HL-60 (cell line): ENCODE measurements around the gene CACNA1D.

Experiments
- GABPA ChIP-seq: IDR thresholded peaks from 2 replicates; pipeline ENCODE4 v1.6.1; 2012; ENCODE audit warnings: low read depth
- POLR2AphosphoS5 ChIP-seq: IDR thresholded peaks from 2 replicates; pipeline ENCODE4 v1.6.1; 2012; ENCODE audit warnings: low read depth
- TF ChIP-seq, protein P1 (sequence below): IDR thresholded peaks from one replicate; pipeline ENCODE4 v1.5.1; 2011; ENCODE audit warnings: low read length, control low read depth, inconsistent platforms; ENCODE audit not compliant: insufficient read depth
- TF ChIP-seq, protein P2 (sequence below): IDR thresholded peaks from 2 replicates; pipeline ENCODE4 v1.6.1; 2012; ENCODE audit warnings: low read depth; ENCODE audit not compliant: insufficient replicate concordance

DNA sequence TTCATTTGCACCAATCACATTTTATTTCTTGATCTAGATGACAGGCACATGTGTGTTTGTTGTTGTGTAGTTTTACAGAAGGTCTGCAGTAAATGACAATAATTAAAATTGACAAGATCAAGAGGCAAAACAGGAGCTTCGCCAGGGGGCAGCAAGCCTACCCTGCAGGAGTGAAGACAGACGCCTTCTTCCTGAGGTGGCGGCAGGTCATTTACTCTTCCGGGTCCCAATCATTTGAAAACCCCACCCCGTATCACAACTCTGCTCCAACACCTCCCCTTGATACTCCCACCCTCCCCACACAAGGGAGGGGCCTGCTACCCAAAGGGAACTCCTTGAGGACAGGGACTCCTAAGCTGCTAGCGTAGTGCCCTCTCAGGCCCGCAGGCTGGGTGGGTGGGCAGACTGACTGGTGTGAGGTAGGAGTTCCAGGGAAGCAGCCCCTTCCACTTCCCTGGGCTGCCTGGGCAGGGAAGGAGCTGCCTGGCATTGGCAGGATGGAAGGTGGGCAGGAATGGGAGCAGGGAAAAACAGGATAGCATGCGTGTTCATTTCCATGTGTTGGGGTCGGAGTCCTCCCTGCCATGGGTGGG, 338.7 kb downstream of the CACNA1D start:
- TF ChIP-seq, protein P1, sequence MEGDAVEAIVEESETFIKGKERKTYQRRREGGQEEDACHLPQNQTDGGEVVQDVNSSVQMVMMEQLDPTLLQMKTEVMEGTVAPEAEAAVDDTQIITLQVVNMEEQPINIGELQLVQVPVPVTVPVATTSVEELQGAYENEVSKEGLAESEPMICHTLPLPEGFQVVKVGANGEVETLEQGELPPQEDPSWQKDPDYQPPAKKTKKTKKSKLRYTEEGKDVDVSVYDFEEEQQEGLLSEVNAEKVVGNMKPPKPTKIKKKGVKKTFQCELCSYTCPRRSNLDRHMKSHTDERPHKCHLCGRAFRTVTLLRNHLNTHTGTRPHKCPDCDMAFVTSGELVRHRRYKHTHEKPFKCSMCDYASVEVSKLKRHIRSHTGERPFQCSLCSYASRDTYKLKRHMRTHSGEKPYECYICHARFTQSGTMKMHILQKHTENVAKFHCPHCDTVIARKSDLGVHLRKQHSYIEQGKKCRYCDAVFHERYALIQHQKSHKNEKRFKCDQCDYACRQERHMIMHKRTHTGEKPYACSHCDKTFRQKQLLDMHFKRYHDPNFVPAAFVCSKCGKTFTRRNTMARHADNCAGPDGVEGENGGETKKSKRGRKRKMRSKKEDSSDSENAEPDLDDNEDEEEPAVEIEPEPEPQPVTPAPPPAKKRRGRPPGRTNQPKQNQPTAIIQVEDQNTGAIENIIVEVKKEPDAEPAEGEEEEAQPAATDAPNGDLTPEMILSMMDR: no peak
- no peak for TF ChIP-seq POLR2AphosphoS5
- TF ChIP-seq, protein P2, sequence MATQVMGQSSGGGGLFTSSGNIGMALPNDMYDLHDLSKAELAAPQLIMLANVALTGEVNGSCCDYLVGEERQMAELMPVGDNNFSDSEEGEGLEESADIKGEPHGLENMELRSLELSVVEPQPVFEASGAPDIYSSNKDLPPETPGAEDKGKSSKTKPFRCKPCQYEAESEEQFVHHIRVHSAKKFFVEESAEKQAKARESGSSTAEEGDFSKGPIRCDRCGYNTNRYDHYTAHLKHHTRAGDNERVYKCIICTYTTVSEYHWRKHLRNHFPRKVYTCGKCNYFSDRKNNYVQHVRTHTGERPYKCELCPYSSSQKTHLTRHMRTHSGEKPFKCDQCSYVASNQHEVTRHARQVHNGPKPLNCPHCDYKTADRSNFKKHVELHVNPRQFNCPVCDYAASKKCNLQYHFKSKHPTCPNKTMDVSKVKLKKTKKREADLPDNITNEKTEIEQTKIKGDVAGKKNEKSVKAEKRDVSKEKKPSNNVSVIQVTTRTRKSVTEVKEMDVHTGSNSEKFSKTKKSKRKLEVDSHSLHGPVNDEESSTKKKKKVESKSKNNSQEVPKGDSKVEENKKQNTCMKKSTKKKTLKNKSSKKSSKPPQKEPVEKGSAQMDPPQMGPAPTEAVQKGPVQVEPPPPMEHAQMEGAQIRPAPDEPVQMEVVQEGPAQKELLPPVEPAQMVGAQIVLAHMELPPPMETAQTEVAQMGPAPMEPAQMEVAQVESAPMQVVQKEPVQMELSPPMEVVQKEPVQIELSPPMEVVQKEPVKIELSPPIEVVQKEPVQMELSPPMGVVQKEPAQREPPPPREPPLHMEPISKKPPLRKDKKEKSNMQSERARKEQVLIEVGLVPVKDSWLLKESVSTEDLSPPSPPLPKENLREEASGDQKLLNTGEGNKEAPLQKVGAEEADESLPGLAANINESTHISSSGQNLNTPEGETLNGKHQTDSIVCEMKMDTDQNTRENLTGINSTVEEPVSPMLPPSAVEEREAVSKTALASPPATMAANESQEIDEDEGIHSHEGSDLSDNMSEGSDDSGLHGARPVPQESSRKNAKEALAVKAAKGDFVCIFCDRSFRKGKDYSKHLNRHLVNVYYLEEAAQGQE: no peak
- no peak for TF ChIP-seq GABPA
